HTR-8/SVneo (cell line): ENCODE measurements around the gene CTCF.
"Not testable (repeated sequence)": the region's sequence is repeated elsewhere in the genome, so short reads cannot be mapped to it uniquely, and the experiment has no call there.

Experiments
- DNase-seq: peaks from one replicate; pipeline ENCODE4 v3.0.0; 2011; ENCODE audit warnings: low spot score, mixed read lengths; ENCODE audit not compliant: insufficient read length
- FAIRE-seq: peaks from 2 replicates; lab custom pipeline; 2011; peaks lifted over from hg19 to GRCh38; lab: Jason Lieb, UNC

Gene CTCF

GRCh38 chr16:67533024-67533560, 29.2 kb upstream of the CTCF start:
- FAIRE-seq (no peak), DNase-seq (no peak)

GRCh38 chr16:67533987-67534386, 28.3 kb upstream of the CTCF start:
- FAIRE-seq, DNase-seq: not testable (repeated sequence)

GRCh38 chr16:67534431-67534830, 27.9 kb upstream of the CTCF start:
- no peak for DNase-seq
- FAIRE-seq = no peak

- DNase-seq (no peak), FAIRE-seq (no peak)
Observed at GRCh38 chr16:67535201-67535600, 27.1 kb upstream of the CTCF start.

- DNase-seq (peak; percentile 59), FAIRE-seq (peak; percentile 69)
Observed at GRCh38 chr16:67537270-67537635, 25.1 kb upstream of the CTCF start.

DNA sequence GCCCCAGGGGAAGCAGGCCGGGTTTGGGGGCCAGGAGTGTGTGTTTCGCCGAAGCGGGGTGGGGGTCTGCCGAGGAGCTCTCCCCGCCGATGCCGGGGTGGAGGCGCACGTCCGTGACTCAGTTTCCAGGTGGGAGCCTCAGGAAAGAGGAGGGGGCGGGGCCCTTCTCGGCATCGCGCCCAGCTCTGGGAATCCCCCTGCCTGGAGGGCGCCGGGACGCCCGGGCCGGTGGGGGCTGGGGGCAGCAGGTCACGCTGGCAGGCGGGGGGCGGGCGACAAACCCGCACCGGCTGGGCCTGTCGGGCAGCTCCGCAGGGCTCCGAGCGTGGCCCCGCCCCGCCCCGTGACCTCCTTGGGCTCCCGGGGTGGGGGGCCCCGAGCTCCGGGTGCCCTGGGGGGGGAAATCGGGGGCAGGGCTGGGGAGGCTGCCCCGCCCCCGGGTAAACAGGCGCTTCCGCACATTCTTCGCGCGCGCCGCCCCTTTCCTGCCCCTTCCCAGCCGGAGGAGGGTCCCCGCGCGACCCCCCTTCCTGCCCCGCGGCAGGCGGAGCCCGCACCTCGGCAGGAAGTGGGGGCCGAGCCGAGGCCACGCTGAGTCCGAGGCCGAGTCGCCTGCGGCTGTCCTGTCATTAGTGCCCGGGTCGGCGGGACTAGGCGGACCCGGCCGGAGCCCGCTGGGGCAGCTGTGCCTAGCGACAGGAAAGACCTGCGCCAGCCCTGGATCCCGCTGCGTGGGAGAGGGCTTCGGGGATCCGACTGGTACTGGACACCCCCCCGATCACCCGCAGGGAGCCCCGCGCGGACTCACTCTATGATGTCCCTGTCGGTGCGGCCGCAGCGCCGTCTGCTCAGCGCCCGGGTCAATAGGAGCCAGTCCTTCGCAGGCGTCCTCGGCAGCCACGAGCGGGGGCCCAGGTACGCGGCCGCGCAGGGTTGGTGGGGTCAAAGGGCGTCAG, 24.4 kb upstream of the CTCF start:
- DNase-seq = peak; percentile 60
- FAIRE-seq = peak; percentile 77

DNA sequence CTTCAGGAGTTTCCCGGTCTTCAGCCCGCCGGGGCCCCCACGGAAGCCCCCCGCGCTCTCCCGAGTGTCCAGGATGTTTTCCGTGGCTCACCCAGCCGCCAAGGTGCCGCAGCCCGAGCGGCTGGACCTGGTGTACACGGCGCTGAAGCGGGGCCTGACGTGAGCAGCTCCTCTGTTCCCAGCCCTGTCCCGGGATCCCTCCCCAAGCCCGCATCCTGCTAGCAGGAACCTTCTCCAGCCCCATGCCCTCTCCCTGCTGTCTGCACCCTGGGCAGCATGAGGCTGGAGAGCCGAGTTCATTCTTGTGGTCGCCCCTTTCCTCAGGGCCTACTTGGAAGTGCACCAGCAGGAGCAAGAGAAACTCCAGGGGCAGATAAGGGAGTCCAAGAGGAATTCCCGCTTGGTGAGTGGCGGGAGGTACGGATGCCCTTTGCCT, 23.6 kb upstream of the CTCF start:
- DNase-seq (no peak), FAIRE-seq (no peak)

DNA sequence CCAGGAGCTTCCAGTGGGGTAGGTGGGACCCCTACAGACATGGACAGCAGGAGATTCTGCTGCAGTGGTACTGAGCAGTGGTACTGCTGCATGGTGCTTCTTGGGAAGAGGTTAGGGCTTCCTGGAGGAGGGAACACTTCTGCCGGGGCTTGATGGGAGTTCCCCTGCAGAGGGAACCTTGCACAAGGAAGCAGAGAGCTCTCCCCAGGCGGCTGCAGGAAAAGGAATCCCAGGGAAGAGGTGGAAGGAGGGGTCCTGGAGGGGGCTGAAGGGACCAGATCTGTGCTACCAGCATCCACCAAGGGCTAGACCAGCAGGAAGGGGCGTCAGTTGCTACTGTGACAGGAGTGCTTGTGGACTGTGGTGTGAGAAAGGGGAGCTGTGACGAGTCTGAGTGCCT, 23.1 kb upstream of the CTCF start:
- FAIRE-seq (no peak), DNase-seq (no peak)

DNA sequence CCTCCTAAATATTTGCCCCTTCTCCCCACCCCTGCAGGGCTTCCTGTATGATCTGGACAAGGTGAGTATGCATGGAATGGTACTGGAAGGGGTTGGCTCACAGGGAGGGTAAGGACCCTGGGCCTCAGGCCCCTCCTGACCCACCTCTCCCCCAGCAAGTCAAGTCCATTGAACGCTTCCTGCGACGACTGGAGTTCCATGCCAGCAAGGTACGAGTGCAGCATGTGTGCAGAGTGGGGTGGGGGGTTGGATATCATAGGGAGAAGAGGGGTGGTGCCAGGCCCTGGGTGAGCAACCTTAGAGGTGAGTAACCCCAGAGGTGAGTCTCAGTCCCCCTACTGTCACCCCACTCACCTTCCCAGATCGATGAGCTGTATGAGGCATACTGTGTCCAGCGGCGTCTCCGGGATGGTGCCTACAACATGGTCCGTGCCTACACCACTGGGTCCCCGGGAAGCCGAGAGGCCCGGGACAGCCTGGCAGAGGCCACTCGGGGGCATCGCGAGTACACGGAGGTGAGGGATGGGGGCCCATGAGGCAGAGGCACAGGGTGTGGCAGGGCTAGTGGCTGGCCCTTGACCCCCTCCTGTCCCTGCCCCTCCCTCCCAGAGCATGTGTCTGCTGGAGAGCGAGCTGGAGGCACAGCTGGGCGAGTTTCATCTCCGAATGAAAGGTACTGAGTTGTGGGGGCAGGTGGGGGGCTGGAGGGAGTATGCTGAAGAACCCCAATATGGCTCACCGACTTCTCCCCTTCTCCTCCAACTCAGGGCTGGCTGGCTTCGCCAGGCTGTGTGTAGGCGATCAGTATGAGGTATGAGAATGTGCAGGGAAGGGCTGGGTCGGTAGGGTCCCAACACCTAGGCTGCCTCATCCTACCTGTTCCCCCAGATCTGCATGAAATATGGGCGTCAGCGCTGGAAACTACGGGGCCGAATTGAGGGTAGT, 22.4 kb upstream of the CTCF start:
- DNase-seq (no peak), FAIRE-seq (no peak)

- no peak for DNase-seq
- FAIRE-seq = peak; percentile 49
Observed at GRCh38 chr16:67540756-67541155, 21.6 kb upstream of the CTCF start.

DNA sequence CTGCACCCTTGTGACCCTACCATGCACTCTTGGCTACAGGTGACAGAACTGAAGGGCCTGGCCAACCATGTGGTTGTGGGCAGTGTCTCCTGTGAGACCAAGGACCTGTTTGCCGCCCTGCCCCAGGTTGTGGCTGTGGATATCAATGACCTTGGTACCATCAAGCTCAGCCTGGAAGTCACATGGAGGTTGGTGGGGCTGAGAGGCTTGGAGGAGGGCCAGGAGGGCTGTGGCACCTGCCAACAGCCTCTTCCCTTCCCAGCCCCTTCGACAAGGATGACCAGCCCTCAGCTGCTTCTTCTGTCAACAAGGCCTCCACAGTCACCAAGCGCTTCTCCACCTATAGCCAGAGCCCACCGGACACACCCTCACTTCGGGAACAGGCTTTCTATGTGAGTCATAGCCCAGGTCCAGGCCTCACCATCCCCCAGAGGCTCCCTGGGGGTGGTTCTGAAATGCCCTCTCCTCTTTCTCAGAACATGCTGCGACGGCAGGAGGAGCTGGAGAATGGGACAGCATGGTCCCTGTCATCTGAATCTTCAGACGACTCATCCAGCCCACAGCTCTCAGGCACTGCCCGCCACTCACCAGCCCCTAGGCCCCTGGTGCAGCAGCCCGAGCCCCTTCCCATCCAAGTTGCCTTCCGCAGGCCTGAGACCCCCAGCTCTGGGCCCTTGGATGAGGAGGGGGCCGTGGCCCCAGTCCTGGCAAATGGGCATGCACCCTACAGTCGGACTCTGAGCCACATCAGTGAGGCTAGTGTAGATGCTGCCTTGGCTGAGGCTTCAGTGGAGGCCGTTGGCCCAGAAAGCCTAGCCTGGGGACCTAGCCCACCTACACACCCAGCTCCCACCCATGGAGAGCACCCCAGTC, 20.7 kb upstream of the CTCF start:
- DNase-seq = no peak

GRCh38 chr16:67542464-67542863, 19.9 kb upstream of the CTCF start:
- FAIRE-seq = peak; percentile 31
- peak; percentile 55 for DNase-seq

More for the DNA sequence above, 20.7 kb upstream of the CTCF start:
- FAIRE-seq = peak; percentile 28

DNA sequence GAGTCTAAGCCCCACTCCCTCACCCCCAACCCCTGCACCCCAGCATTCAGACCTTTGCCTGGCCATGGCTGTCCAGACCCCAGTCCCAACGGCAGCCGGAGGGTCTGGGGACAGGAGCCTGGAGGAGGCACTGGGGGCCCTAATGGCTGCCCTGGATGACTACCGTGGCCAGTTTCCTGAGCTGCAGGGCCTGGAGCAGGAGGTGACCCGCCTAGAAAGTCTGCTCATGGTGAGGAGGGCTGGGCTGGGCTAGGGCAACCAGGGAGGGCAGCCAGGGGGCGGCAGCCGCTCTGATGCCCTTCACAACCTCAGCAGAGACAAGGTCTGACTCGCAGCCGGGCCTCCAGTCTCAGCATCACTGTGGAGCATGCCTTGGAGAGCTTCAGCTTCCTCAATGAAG, 19.3 kb upstream of the CTCF start:
- FAIRE-seq (no peak), DNase-seq (no peak)

DNA sequence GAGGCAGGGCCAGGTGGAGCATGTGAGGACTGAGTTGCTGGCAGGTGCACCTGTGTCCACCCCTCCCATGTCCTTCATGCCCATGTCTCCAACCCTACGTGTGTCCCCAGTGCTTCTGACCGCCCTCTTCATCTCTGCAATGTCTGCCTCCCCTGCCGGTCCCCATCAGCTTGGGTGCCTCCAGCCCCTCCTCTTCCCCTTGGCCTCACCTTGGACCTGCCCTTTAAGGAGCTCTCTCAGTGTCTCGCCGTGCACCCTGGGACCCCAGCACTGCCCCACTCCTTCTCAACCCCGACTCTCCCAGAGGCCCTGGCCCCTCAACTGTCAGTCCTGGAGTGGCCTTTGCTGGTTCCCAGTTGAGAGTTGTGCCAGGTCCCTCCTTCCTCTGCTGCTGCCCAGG, 18.7 kb upstream of the CTCF start:
- DNase-seq (no peak), FAIRE-seq (no peak)

DNA sequence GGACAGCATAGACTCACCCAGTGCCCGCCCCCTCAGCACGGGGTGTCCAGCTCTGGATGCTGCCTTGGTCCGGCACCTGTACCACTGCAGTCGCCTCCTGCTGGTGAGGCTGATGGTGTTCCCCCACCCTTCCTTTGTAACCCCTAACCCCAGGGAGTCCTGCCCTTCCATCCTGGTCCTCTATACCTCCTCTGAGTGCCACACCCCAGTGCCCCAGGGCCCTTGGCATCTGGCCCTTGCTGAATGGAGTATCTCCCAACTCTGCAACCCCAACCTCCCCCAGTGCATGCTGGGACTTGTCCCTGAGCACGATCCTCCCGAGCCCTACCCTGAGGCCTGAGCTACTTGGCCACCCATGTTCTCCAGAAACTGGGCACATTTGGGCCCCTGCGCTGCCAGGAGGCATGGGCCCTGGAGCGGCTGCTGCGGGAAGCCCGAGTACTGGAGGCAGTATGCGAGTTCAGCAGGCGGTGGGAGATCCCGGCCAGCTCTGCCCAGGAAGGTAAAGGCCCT, 17.9 kb upstream of the CTCF start:
- no peak for DNase-seq
- FAIRE-seq = no peak

- FAIRE-seq = no peak
- DNase-seq = no peak
Observed at GRCh38 chr16:67544844-67545664, 17.3 kb upstream of the CTCF start.

GRCh38 chr16:67545665-67546024, 16.7 kb upstream of the CTCF start:
- no peak for DNase-seq
- no peak for FAIRE-seq

- DNase-seq (no peak), FAIRE-seq (no peak)
Observed at GRCh38 chr16:67546091-67546501, 16.2 kb upstream of the CTCF start.
